Measurements from ENCODE around the gene GJC2.

GJC2 gene

DNA sequence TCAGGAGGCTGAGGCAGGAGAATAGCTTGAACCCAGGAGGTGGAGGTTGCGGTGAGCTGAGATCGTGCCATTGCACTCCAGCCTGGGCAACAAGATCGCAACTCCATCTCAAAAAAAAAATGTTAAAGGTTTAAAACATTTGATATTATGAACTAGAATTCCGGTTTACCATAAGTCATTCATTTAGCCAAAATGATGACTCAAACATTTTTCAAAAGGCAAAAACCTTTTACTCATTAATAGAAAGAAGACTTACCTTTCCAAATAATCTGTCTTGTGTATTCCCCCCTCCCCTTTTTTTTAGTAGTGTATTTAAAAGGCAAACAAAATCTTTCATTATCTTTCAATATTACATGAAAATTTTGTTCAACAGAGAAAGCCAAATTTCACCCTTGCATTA is 32.4 kb upstream of the GJC2 start:
- FAIRE-seq: no peak

DNA sequence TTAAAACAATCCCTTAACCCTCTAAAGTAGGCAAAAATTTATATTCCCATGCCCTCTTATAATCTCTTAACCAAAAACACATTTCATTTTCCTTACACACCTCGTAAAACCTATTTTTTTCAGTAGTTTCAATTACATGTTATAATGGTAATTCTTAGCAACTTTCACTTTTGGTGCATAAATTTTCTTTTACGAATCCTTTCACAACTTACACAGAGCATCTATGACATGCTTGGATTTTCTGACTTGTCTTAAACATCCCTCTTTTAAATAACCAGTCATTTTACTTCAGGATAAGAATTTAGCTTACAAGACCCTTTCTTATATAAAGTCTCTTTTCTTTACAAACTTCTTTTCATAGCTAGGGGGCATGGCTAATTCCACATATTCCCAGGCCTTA is 31.7 kb upstream of the GJC2 start:
- FAIRE-seq: no peak

DNA sequence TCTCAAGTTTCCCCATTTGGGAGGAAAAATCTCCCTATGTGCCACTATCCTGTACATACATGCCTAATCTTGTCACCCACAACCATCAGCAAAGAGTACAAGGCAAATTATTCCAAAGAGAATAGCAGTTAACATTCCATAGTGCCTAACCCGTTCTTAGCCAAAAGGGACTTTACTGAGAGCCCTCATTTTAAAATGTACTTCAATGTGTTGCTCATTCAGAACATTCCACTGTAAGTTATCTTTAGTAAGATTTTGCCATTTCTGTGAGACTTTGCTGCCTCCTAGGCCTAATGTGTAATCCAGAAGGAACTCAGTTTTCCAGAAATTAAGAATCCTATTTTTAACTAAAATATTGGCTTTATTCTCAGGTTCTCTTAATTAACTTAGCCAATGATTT is 29.4 kb upstream of the GJC2 start:
- no peak for FAIRE-seq

DNA sequence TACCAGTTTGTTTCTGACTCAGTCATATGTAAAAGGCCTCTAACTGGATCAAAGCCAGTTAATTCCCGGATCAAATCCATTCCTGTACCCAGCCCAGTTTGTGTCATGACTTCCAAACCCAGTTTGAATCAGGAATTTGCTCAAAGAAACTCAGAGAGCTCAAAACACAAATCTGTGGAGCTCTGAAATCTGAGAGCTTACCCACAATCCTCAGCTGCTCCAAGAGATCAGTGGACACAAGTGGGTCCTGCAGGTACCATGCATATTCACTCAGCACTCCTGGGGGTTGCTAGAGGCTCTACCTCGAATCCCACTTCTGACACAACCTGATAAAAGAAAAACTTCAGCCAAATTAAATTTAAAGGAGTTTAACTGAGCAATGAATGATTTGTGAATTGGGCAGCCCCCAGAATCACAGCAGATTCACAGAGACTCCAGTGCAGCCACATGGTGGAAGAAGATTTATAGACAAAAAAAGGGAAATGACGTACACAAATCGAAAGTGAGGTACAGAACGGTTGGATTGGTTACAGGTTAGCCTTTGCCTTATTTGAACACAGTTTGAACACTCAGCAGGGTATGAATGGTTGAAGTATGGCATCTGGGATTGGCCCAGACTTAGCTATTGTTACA is 28.8 kb upstream of the GJC2 start:
- no peak for FAIRE-seq

DNA sequence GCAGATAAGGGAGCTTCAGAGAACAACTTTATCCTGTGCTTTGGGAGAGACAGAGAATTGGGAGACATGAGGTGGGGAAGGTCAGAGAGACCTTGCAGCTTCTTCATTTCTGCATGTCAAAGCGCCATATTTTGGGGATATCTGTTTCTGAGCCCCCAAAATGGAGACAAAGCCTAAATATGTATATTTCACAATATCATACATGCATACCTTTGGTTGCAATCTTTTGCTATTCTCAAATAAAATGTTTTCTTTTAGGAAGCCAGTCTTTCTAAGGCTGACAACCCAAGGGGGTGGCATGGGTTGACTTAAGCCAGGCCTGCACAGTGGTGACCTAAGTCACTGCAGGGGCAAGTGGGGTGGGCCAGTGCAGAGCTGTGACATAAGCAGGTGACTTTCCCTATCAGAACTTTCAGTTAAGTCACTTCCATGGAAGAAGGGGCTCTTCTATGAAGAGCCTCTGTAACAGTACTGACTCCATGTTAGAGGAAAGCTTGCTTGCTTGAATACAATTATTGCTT is 26.7 kb upstream of the GJC2 start:
- FAIRE-seq: no peak

DNA sequence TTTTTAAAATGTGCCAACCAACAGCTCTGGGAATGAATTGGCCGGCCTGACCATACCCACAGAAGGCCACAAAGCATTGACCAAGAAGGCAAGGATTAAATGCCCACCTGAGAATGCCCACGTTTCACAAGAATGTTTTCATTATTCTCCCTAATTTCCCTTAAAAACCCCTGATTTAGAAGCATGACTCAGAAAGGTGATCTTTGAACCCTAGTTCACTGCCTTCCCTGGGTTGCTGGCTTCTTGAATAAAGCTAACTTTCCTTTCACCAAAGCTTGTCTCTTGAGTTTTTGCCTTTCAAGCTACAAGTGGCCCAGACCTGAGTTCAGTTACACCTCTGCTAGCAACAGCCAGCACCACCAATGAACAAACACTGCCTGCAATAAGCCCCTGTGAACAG is 26.2 kb upstream of the GJC2 start:
- FAIRE-seq: no peak

DNA sequence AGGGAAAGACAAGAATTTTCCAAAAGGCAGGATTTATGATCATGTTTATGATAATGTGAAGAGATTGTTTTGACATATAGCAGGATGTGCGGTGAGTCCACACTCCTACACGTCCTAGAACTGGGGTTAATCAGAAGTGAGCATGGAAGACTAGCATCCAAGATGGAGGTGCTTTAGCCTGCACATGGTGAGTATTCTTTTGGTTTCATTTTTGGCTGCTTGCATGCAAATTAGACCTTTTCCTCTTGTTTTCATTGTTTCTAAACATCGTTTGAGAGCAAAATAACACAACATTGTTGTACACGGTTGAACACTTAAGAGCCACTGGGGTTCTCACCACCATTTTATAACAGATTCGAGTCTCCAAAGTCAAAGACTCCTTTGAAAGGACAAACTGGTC is 24.5 kb upstream of the GJC2 start:
- FAIRE-seq: no peak

DNA sequence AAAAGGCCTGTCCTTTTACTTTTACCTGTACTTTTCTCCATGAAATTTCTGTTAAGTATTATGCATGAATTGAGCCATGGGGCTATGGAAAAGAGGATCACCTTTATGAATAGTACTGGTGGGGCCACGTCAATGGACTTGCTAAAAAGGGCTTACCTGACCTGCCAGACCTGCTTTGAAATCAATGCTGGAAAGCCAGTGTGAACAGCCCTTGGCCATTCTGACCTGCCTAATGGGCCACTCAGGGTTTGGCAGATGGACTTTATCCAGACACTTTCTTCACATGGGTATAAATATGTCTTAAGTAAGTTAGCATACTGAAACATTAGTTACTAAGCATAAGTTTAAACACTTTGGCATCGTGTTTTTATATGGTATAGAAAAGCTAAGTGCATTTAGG is 18.0 kb upstream of the GJC2 start:
- no peak for FAIRE-seq

DNA sequence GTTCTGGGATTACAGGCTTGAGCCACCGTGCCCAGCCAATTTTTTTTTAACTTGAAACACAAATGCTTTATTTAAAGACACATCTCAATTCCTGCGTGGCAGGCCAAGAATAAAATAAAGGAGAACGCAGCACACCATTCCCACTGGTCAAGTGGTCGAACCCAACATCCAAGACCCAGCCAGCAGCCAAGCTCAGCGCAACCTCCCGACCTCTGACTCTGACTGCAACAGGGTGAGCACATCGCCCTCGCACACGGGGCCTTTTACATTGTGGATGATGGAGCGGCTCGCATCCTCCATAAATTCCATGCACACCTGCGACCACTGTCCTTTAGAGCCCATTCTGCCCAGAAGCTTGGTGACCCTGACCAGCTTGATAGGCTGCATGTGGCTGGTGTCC is 15.1 kb upstream of the GJC2 start:
- no peak for FAIRE-seq

DNA sequence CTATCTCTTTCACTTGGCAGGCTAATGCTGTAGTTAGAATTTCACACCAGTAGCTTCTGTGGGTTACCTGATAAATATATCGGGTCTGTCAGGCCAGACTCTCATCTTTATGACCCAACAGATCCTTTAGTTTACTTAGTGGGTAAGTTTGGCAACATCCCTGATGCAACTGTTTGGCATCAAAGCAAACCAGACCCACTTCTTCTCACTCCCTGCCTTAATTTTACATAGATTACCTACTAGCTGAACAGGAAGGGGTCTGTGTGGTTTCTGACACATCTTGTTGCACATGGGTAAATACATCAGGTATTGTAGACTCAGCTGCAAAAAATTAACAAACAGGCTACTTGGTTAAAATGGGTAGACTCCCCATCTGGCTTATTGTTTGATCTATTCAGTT is 12.8 kb upstream of the GJC2 start:
- no peak for FAIRE-seq

DNA sequence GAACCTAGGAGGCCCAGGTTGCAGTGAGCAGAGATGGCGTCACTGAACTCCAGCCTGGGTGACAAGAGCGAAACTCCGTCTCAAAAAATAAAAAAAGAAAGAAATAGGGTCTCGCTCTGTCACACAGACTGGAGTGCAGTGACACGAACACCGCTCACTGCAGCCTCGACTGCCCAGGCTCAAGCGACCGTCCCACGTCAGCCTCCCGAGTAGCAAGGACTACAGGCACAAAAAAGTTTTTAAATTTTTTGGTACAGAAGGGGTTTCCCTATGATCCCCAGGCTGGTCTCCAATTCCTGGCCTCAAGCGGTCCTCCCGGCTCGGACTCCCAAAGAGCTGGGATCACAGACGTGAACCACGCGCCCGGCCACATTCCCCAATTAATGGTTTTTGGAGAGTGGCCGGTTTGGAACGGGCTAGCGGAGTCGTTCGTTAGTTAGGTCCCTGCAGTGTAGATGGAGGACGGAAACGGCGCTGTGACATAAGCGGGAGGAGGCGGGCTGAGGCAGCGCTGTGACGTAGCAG is 10.3 kb upstream of the GJC2 start:
- no peak for FAIRE-seq

DNA sequence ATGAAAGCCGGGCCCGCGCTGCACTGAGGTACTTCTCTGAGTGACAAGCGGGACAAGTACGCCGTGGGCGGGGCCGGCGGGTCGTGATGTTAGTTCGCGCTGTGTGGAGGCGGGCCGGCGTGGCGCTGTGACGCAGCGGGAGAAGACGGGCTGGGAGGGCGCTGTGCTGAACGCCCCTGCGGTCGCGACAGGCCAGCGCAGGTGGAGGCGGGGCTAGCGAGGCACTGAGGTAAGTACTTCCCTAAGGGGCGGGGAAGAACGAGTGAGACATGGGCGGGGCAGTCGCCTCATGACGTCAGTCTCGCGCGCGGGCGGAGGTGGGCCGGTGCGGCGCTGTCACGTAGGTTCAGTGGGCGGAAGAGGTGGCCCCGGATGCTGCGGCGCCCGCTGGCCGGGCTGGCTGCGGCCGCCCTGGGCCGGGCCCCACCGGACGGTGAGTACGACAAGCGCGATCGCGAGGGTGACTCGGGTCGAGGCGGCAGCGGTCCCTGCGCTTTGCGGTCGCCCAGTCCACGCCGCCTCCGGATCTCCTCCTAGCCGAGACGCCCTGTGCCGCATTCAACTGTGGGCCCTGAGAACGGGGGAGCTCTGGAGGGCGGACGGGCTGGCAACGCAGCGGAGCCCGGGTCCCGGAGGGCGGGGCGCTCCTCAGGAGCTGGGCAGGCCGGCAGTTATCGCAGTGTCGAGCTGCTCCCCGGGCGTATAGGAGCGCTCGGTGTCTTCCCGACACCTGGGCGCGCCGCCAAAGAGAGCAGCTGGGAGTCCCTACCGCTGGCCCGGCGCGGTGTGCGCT is 9.6 kb upstream of the GJC2 start, which contains the start of gene GUK1:
TSS of gene GUK1 (plus strand) at position 349 of the 793 bp plus-strand sequence. CDS start at position 373, 24 bp downstream.
- no peak for FAIRE-seq

DNA sequence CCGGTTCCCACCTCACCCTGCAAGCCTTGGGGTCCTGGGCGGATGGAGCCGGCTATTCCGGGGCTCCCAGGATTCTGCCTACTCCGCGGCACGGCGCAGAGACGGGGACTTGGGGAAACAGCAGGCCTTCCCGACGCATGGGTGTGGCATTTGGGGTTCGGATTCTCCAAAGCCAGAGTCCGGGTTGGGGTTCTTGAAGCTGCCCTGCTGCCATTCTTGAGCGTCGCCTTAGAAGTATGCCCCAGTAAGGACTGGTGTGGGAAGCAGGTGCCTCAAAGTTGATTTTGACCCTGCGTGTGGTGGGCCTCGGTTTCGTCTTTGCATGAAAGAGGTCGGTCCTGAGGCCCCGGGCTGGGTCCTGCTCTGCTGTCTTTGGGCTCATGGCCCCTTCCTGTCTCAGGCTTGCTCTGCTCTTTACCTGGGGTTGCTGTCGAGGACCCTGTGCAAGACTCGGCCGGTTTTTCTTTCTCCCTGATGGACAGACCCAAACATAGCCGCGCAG is 9.0 kb upstream of the GJC2 start:
- no peak for FAIRE-seq

DNA sequence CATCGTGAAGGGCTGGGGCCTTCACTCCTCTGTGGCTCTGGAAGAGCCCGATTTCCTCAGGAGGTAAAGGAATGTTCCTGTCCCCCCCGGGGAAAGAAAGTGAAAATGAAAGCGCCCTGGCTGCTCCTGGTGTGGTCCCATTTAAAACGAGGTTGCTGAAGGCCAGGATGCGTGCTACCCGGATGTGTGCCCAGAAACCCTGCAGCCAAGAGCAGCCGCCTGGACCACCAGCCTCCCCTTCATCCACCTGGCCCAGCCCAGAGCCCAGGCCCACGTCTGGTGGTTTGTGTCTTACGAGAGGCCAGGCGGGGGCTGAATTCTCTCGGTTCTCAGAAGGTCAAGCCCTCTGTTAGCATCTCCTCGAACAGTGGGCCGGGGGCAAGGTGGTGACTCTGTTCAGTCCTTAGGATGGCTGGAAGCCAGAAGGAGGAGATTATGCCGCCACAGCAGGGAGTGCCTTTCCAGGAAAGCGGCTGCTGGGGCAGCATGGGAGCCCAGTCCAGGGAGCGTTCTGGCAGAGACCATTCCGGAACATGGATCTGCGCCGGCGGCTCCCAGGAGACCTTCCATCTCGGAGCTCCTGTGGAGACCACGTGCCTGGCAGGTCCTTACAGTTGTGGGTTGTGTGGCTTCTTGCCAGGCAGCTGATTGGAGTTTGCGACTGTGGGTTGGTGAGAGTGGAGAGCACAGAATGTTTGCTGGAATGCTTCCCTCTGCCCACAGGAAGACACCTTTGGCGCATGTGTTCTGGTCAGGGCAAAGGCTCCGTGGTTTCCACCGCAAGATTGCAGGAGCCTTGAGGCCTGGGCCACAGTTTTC is 8.3 kb upstream of the GJC2 start:
- no peak for FAIRE-seq

DNA sequence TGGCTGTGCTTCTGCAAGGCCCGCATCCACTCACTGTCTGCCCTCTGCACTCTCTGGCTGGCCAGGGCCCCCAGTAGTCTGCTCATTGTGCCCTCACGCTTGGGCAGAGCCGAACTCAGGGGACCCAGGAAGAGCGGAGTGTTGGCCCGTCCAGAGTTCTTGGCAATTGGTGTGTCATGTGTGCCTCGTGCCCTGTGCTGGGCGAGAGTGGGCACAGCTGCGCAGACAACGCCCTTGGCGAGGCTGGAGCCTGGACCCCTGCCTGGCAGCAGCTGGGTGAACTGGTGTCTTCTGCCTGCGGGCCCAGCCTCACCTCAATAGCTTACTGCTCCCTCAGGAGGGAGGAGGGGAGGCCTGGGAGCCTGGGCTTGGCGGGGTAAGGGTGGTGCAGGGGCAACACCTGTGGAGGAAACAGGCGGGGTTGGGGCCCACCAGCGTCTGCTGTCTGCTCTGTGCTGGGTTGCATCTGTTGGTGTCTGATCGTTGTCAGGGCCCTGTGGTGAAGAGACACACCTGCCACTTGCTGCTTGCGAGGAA is 7.5 kb upstream of the GJC2 start:
- FAIRE-seq: no peak

DNA sequence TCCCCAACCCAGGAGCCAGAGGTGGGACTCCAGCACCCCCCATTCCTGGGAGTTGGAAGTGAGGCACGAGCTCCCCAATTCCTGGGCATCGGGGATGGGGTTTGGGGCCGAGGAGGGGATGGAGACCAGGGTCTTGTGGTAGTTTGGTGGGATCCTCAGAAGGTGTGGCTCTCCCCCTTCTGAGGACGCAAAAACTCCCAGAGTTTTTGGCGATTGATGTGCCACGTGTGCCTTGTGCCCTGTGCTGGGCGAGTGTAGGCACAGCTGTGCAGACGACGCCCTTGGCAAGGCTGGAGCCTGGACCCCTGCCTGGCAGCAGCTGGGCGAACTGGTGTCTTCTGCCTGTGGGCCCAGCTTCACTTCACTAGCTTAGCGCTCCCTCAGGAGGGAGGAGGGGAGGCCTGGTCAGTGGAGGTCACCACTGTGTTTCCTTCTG is 7.0 kb upstream of the GJC2 start:
- FAIRE-seq: no peak

DNA sequence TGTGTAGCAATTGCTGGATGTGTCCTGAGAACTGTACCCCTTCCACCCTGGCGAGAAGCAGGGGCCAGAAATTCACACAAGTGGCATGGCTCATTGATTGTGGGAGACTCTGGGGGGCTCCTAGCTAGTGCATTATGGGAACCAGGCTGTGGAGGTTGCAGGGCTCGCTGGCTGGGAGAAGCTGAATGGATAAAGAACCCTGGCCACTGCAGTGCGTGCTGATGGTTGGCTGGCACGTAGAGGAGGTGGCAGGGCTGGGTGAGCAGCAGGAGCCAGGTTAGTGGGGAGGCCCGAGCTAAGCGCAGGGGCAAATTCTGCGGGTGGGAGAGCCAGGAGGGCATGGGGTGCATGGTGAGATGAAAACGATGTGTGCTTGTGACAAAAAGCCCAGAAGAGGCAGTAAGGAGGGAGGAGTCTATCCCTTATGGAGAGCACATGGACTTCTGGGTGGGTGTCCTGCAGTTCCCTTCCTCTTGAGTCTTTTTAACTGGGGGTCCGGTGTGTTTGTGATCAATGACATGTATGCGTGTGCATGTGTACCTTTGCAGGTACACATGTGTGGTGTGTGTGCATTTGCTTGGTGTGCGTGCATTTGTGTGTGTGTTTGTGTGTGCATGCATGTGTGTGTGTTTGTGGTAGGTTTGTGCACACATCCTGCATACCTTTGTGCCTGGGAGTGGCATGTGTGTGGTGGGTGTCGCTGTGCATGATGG is 6.1 kb upstream of the GJC2 start:
- no peak for FAIRE-seq

DNA sequence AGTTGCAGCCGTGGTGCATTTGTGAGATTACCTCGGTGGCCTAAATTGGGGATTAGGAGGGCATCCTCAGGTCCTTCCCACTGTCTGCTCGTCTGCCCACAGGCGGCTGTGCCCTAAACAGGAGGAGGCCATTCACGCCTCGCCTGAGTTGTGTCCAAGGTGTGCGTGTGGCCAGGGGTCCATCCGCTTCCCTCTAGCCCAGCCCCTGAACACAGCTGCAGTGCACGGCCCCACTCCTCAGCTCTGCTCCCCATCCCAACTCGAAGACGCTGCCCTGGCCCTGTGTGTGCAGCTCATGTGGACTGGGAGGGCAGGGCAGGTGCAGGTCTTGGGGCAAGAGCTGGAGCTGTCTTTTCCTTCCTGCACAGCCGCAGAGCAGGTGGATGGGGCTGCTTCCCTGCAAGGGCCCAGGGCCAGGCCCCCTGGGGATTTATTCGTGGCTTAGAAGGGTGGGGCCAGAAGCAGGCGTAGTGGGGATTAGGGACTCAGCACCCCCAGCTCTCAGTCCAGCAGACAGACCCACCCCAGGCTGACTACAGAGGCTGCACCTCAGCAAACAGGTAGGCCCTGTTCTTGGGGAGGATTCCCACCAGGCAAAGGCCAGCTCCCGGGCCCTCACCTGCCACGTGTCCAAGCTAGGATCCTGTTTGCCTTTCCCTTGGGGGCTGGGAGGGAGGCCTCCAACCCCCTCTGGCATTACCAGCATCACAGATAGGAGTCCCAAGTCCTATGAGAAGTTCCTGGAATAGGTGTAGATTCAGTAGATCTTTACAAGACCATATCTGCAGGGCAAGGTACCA is 5.3 kb upstream of the GJC2 start:
- FAIRE-seq: no peak

DNA sequence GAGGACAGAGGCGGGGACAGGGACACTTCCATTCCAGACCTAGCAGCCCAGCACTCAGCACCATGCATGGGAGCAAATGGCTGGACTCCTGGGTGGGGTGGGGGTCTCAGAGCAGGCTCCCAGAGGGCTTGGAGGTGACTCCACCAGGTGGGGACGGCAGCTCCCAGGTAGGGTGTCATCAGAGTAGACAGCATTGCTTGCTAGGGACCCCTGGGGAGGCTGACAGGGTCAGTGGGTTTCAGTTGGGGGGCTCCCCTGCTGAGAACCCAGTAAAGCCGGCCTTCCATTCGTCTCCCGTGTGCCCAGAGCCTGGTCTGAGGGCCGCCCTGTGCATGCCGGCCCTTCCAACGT is 4.8 kb upstream of the GJC2 start:
- no peak for FAIRE-seq

DNA sequence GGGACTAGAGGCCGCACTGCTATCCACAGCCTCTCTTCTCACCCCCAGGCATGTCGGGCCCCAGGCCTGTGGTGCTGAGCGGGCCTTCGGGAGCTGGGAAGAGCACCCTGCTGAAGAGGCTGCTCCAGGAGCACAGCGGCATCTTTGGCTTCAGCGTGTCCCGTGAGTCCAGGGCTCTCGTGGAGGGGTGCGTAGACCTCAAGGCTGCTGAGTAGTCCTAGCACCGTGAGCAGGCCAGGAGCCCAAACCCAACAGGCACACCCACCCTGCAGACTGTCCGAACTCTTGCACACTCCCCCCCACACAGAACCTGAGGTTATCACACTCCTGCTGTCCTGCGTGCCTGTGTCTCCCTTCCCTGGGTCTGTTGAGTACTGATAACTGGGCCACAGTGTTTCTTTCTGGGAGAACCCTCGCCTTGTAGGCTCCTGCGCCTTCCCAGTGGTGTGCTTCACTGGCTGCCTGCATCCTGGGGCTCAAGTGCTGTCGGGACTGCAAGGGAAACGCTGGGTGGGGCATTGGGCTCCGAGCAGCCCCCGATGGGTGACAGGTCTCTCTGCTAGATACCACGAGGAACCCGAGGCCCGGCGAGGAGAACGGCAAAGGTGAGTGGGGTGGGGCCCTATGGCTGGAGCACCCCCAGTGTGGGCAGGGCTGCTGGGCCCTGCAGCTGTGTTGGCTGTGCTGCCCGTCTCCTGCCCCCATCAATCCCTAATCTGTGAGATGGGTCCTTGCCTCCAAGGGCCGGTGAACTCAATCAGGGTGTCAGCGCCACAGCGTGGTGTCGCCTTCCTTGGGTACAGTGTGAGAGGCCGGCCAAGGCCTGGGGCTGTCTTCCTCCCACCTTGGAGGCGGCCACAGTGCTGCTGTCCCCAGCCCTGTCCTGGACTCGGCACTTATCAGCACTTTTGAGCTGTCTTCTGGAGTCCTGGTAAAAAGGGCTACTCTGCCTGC is 4.0 kb upstream of the GJC2 start:
- no peak for FAIRE-seq

Measured in colon (tissue), 2 donors.